Stimulated activated CD4-positive, alpha-beta T cell treated with anti-CD3 and anti-CD28 coated beads, Interleukin-15, amount 100 ng/mL, for 24 hours (primary cell): Measurements from ENCODE around the gene PPP4C.
A peak's percentile ranks its signal among the peaks of the same experiment; 100 is the strongest.

Experiments used
- DNase-seq: peaks from one replicate; pipeline ENCODE4 v3.0.0-alpha.2; 2020

Gene PPP4C

DNA sequence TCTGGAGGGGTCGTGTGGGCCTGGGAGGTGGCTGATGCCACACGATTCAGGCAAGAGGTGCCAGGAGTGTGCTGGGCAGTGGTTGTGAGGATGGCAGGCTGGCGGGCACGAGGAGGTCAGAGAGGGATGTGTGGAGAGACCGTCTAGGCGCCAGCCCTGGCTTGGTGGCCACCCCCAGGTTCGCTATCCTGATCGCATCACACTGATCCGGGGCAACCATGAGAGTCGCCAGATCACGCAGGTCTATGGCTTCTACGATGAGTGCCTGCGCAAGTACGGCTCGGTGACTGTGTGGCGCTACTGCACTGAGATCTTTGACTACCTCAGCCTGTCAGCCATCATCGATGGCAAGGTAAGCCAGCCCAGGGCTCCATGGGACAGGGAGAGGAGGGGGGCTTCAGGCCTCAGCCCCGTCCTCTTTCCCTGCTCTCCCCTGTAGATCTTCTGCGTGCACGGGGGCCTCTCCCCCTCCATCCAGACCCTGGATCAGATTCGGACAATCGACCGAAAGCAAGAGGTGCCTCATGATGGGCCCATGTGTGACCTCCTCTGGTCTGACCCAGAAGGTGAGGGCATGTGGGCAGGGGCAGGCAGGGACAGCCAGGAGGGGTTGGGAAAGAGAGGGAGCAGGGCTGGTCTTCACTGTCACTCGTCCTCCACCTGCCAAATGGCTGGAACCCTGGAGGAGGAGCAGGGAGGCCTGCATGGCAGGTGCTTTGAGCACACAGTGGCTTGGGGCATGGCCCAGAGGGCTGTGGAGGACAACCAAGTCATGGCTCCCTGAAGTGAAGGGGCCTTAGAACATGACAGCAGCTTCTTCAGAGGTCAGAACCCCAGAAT, 7.6 kb downstream of the PPP4C start:
- no peak for DNase-seq

DNA sequence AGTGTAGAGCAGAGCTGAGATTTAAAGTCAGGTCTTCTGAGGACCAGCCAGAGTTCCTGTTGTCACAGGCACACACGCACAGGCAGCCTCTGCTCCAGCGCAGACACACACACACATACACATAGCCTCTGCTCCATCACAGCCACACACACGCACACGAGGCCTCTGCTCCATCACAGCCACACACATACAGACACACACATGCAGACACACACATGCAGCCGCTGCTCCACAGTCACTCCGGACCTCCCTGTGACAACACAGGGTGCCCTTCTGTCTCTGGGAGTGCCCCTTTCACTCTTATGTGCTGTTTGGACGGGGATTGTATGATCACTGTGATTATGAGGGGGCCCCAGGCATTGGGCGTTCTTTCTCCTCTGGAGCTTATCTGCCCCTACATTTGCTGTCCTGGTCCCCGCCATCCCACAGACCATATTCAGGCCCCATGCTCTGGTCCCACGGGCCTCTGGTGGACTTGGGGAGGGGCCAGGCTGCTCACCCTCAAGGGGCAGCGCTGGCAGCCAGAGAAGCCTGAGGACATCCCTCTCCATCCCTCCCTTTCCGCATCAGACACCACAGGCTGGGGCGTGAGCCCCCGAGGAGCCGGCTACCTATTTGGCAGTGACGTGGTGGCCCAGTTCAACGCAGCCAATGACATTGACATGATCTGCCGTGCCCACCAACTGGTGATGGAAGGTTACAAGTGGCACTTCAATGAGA, 8.5 kb downstream of the PPP4C start:
- no peak for DNase-seq

DNA sequence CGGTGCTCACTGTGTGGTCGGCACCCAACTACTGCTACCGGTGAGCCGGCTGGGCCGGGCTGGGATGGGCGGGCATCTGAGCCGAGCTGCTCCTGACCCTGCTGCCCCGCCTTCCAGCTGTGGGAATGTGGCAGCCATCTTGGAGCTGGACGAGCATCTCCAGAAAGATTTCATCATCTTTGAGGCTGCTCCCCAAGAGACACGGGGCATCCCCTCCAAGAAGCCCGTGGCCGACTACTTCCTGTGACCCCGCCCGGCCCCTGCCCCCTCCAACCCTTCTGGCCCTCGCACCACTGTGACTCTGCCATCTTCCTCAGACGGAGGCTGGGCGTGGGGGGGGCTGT, 9.0 kb downstream of the PPP4C start:
- DNase-seq: no peak

DNA sequence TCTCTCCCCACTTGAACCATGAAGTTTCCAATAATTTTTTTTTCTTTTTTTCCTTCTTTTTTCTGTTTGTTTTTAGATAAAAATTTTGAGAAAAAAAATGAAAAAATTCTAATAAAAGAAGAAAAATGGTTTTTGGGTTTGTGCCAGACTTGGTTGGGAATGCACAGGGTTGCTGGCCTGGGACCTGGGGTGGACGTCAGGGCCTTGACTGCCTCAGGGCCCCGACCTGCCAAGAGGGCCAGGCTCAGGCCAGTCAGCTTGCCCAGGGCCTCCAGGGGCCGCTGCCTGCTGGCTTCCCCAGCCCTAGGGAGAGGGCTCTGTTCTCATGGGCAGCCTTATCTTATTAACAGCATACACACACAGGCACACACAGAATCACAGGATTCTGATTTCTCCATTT, 9.5 kb downstream of the PPP4C start:
- no peak for DNase-seq

DNA sequence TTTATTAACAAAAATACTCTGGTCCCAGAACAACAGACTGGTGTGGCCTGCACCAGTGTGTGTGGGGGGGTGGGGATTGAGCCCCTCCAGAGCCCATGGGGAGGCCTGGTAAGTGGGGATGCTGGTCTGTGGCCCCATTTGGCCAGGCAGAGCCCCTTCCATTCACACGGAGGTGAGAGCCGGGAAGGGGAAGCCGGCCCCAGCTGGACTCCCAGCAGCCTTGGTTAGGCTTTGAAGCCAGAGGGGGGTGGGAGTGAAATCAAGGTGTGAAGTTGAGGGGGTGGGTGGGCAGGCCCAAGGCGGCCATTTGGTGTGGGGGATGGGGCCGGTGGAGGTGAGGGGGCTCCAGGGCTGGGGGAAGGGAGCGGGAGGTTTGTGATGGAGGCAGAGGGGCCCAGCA, 10.0 kb downstream of the PPP4C start:
- no peak for DNase-seq

DNA sequence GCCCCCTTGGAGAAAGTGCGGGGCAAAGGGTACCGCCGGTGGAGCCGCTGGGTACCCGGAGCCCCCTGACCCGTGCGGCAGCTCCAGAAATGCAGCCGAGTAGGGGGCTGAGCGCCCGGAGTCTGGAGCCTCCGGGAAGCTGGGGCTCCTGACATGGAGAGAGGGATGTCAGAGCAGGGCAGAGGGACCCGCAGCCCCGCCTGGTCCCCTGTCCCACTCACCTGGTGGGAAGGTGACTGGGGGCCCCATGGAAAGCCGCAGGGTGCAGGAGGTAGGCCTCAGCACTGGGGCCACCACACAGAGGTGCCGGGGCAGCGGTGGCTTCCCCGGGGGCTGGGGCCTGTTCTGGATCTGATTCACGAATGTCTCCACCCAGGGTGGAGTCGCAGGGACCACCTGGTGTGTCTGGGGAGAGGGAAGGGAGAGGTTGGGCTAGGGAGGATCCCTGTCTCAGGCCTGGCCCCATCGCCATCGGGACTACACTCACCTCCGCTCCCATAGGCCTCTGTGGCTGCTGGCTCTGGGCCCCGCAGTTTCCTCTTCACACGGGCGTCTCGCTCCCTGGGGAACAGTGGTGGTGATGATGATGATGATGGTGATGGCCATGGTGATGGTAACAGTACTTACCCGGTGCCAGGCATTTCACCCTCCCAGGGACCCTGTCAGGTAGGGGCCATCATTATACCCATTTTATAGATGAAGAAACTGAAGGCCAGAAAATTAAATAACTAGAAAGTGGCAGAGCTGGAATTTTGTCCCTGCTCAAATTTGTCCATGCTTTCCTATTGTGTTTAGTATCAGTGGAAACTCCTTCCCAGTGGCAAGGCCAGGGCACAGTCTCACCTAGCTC, 10.7 kb downstream of the PPP4C start:
- no peak for DNase-seq

DNA sequence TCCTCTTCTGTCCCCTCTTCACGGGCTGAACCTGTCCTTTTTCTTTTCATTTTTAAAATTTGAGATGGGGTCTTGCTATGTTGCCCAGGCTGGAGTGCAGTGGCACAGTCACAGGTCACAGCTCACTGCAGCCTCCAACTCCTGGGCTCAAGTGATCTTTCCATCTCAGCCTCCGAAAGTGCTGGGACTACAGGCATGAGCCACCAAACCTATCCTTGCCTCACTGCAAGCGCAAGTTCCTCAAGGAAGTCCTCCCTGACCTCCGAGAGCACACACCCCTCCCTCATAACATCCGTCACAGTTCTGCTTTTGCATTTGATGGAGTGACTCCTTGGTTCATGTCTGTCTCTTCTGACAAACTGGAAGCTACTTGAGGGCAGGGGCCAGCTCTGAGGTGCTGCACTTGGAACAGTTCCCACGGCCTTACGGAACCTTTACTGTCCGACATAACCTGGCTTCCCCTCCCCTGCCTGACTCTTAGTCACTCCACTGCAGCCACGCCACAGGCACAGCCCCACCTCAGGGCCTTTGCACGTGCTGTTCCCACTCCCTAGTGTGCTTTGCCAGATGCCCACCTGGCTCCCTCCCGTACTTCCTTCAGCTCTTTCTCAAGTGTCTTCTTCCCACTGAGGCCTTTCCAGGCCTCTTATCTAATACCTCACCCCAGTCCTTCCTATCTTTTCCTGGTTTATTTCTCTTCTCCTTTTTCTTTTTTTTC, 11.5 kb downstream of the PPP4C start:
- DNase-seq: no peak

DNA sequence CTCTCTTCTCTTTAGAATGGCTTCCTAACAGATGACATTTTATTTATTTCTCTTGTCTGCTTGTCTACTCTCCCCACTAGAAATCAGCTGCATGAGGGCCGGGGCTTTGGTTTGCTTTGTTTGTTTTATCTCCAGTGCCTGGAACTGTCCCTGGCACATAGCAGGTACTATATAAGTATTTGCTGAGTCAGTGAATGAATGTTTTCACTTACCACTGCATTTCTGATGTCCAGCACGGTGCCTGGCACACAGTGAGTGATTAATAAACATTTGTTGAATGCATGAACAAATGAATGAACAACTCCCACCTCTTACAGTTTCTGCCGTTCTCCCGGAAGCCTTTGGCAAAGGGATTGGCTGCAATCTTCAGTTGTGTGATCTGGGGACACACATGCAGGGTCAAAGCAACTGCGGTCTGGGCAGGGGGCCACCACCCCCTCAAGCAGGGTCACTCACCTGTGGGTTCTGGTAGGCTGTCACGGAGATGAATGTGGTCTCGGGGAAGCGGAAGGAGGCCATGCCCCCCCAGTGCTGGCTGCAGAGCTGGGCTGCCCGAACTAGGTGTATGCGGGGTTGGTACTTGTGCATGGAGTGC, 12.5 kb downstream of the PPP4C start:
- DNase-seq: no peak

DNA sequence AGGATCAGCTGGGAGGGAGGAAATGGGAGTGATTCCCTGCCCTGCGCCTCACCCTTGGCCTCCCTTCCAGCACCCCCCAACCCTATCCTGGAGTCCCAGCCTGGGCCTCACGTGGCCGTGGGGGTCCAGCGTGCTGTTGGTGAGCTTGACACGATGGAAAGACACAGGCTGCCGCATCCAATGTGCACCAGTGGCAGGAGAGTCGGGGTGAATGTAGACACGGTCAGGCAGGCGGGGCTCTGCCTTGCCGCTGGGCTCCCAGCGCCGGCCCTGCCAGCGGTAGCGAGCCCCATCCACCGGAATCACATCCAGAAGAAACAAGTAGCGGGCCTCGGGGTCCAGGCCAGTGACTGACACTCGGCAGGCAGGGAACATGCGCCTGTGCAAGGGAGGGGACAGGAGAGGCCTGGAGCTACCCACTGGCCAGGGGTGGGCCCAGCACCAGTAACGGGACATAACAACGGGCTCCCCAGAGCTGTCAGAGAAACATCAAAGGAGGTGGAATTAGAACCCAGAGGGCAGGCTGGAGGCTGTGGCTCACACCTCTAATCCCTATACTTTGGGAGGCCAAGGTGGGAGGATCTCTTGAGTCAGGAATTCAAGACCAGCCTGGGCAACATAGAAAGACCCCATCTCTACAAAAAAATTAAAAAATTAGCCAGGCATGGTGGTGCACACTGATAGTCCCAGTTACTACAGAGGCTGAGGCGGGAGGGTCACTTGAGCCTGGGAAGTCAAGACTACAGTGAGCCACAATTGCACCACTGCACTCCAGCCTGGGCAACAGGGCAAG, 13.2 kb downstream of the PPP4C start:
- DNase-seq: no peak

DNA sequence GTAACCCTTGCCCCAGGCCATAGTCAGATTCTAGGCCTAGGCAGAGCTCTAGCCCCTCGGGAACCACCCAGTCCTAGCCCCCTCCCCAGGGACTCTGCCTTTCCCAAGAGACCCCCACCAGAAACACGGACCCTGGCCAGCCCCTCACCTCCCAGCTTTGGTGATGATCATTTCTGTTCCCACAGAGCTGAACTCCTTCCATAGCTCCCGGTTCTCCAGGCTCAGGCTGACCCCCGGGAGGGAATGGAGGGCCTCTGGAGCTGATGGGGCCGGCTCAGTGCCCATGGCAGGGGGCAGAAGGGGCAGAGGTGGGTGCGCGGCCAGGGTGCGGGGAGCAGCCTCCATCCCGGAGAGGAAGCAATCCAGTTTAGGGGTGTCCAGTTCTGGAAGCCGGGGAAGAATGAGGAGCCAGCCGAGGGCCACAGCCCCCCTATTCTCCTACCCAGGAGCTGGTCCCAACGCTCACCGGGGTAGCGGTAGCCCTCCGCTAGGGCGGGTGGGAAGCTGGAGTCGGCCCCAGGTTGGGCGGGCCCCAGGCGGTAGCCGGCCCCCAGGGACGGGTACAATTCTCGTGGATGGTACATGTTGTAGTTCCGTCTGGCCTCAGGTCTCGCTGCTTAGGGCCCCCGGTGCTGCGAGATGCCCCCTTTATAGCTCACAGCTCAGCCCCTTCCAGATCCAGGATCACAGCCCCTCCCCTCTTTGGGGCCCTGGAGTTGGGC, 15.0 kb downstream of the PPP4C start:
- DNase-seq: no peak

DNA sequence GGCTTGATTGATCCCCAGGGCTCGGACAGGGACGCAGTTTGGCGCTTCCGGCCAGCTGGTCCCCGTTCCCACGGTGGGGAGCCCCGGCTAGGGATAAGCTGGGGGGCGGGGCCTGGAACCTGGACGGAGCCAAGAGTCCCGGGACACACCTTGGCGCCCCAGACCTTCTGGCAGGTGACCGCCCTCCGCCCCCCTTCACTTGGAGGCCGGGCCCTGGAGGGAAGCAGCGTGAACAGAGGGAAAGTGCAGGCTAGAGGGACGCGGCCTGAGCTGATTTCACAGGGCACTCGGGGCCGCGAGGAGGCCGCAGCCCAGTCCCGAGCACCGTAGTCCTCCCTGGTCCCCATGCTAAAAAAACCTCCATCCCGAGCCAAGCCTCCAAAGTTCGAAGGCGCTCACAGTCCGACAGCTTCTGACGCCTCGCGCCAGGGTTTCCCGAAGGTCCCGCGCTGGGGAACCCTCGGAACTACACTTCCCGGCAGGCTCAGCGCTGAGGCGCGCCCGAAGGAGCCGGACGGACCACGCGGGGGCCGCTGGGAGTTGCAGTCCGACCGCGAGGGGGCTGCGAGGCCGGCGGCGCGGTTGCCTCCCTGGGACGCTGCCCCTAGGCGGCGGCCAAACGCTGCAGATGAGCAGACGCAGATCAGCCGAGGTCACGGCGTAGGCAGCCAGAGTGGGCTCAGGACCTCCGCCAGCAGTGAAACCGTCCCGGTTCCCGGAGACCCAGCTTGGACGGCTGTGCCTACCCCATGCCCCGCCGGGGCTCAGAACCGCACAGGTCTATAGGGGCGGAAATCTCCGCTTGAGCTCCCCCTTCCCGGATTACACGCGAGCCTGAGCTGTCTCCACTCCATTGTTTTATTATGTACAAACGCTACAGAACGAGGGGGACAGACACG, 15.9 kb downstream of the PPP4C start, which contains the start of gene TBX6:
TSS of gene TBX6 (minus strand) at position 451 of the 899 bp plus-strand sequence. CDS start 731 bp downstream, outside the sequence.
- DNase-seq: peak; percentile 96

DNA sequence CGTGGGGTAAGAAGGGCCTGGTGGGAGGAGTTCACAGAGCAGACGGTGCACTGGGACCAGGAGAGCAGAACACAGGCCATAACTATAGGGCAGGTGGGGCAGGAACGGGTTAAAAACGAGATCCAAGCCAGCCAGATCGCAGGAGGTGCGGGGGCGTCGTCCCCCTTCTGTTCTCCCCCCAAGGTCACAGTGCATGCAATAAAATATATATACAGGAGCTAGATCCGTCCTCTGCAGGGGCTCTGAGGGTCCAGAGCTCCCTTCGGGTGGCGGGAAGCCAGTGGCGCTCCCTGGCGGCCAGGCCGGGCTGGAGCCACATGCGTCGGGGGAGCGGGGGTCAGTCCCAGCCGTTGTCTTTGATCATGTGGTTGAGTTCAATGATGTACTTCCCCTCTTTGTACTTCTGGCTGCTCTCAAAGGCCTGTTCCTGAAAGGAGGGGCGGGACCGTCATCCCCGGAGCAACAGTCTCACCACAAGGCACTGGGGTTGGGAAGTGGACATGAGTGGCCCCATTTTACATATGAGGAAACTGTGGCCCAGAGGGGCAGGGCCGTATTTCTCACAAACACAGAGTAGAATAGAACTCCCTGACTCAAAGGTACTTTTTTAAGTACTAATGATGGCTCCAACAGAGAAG, 16.7 kb downstream of the PPP4C start:
- DNase-seq: peak; percentile 83

DNA sequence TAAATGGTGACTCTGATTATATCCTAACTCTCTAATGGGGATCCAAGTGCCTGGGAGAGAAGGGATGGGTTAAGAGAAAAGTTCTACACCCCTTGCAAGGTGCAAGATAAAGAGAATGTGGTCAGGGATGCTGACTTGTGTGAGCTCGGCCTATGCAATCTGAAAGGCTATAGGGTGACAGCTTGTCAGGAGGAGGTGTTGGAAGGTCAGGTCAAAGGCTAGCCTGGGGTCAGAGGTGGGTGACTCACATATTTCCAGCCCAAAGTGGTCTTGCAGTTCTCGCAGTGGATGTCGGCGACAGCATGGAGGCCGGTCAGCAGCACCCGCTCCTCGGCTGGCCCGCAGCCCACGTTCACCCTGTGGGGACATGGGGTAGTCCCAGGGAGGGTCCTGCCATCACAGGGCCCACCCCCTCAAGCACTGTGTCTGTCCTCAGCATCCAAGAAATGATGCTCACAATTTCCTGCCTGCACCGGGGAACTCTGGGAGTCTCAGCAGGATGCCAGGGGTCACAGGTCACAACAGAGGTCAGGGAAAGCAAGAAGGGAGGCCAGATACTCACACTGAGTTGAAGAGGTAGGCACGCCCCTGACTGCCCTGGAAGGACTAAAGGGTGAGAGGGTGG, 18.9 kb downstream of the PPP4C start:
- DNase-seq: no peak

DNA sequence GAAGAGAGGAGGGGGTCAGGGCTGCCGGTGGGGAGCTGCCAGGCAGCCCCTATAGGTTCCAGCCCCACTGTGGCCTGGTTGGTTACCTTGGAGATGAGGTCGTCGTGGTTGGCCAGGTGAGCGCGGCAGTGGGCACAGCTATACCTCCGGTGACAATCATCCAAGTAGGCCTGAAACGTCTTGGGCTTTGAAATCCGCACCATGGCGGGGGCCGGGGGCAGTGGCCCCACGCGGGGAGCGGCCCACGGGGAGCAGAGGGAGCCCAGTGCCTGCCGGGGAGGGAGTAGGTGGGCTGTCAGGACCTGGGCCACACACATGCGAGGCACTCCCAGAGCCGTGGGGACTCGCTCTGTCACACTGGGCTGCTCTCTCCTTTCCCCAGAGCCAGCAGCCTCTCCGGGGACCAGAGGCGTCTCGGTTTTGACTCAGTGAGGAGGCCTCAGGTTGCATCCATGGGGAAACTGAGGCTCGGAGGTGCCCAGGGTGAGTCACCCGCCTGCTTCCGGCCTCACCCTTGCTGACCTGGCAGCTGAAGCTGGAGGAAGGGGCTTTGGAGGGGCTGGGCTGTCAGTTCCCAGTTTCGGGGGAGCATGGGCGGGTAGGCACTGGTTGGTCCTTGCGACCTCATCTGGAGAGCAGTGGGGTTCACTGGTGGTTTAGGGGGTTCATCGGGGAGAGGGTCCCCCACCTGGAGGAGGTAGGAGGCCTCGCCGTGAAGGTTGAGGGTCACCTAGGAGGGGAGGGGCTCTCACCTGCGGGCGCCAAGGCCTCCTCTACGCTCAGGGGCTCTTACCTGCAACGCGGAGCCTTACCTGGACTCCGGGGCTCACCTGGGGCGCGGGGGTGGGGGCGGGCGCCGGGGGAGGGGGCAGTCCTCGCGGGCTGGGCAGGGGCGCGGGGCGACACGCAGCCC, 19.6 kb downstream of the PPP4C start:
- peak; percentile 24 for DNase-seq

DNA sequence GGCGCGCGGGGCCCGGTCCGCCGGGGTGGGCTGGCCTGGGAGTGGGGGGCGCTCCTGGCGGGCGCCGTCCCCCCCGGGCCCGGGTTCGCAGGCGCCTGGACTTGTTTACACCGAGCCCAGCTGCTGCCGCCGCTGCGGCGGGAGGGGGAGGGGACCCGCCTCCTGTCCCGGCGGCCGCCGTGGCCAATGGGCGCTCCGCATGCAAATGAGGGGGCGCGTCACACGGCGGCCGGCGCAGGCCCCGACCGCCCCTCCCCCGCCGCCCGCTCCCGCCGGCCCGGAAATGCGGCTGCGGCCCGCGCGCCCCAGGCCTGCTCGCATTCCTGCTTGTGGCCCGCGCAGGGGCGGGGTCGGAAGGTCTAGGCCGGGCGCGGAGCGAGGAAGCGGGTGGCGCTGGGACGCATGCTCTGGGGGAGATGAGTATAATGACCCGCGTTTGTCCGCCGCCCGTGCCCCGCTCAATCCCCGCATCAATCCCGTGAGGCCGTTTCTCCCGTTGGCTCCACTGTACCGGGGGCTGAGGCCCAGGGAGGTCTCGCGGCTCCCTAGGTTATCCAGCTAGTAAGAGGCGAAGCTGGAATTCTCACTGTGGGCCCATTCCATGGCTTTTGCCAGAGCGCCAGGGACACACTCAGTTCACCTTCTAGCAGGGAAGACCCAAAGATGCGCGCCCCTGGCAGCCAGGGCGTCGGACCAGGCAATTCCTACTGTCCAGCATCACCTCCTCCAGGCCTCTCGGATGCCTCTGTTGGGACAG, 20.5 kb downstream of the PPP4C start, which contains the start of gene YPEL3:
TSS of gene YPEL3 (minus strand) at position 109 of the 757 bp plus-strand sequence. CDS start 731 bp downstream, outside the sequence.
- DNase-seq: peak; percentile 91

DNA sequence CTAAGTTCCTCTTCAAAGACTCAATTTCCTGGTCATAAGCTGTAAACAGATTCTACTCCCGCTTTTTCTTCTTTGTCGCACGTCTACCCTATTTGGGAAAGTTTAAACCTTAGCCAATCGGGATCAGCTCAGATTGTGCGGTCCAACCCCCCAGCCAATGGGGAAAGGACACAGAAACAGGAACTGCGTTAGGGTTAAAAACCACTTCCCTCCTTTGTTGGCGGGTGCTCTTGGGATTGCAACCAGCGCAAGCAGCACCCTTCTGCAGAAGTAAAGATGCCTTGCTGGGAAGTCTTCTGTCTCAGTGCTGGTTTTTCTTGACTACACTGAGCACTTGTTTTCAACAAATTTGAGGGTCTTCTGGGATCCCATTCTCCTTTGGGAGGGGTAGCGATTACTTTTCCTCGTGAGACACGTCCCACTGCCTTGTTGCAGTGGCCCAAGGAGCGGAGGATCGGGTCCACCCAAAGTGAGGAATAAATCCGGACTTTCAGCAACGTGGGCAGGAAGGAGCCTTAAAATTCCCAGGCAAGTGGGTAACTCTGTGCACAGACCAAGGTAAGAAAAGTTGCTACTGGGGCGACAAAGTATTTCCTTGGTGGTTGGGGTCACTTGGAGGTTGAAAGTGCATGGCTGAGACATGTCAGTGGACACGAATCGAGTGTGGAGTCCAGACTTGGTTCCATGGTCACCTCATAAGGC, 21.2 kb downstream of the PPP4C start:
- no peak for DNase-seq
